Measurements from ENCODE around the gene RAB26.

RAB26 gene

GRCh38 chr16:2173366-2173765, 24.9 kb downstream of the RAB26 start:
- Mint-ChIP-seq H3K4me3 (no peak overlapping the region), H3K9me3 (ENCODE audit: low read depth) (no peaks in the 10 kb centered on the region), H3K36me3 (no peaks in the 10 kb centered on the region), H3K4me1 (ENCODE audit: low read depth) (no peaks in the 10 kb centered on the region), H3K27me3 (no peaks in the 10 kb centered on the region), H3K27ac (no peak overlapping the region)

- Mint-ChIP-seq H3K4me1 (ENCODE audit: low read depth) (no peaks in the 10 kb centered on the region), H3K36me3 (no peaks in the 10 kb centered on the region), H3K4me3 (no peak overlapping the region), H3K27ac (no peak overlapping the region), H3K9me3 (ENCODE audit: low read depth) (no peaks in the 10 kb centered on the region), H3K27me3 (no peaks in the 10 kb centered on the region)
These were observed 25.5 kb downstream of the RAB26 start for GRCh38 chr16:2173916-2174315.

- no peaks in the 10 kb centered on the region for H3K36me3 Mint-ChIP-seq
- H3K9me3 Mint-ChIP-seq (ENCODE audit: low read depth): no peaks in the 10 kb centered on the region
- H3K27me3 Mint-ChIP-seq: no peaks in the 10 kb centered on the region
- no peaks in the 10 kb centered on the region for H3K4me1 Mint-ChIP-seq (ENCODE audit: low read depth)
- no peak overlapping the region for H3K4me3 Mint-ChIP-seq
- no peak overlapping the region for H3K27ac Mint-ChIP-seq
These were observed 26.1 kb downstream of the RAB26 start for GRCh38 chr16:2174396-2175131.

- no peaks in the 10 kb centered on the region for H3K4me1 Mint-ChIP-seq (ENCODE audit: low read depth)
- H3K4me3 Mint-ChIP-seq: no peak overlapping the region
- H3K27ac Mint-ChIP-seq: no peak overlapping the region
- H3K9me3 Mint-ChIP-seq (ENCODE audit: low read depth): no peaks in the 10 kb centered on the region
- H3K27me3 Mint-ChIP-seq: no peaks in the 10 kb centered on the region
- no peaks in the 10 kb centered on the region for H3K36me3 Mint-ChIP-seq
These were observed 27.0 kb downstream of the RAB26 start for GRCh38 chr16:2175454-2175853.

GRCh38 chr16:2176047-2176446, 27.6 kb downstream of the RAB26 start:
- no peaks in the 10 kb centered on the region for H3K9me3 Mint-ChIP-seq (ENCODE audit: low read depth)
- H3K4me3 Mint-ChIP-seq: no peak overlapping the region
- no peak overlapping the region for H3K27ac Mint-ChIP-seq
- H3K27me3 Mint-ChIP-seq: no peaks in the 10 kb centered on the region
- no peaks in the 10 kb centered on the region for H3K4me1 Mint-ChIP-seq (ENCODE audit: low read depth)
- no peaks in the 10 kb centered on the region for H3K36me3 Mint-ChIP-seq

- Mint-ChIP-seq H3K36me3 (no peaks in the 10 kb centered on the region), H3K4me1 (ENCODE audit: low read depth) (no peaks in the 10 kb centered on the region), H3K27me3 (no peaks in the 10 kb centered on the region), H3K27ac (no peak overlapping the region), H3K4me3 (no peak overlapping the region), H3K9me3 (ENCODE audit: low read depth) (no peaks in the 10 kb centered on the region)
These were observed 28.7 kb downstream of the RAB26 start for GRCh38 chr16:2177101-2177500.

- no peaks in the 10 kb centered on the region for H3K9me3 Mint-ChIP-seq (ENCODE audit: low read depth)
- H3K27me3 Mint-ChIP-seq: no peaks in the 10 kb centered on the region
- H3K27ac Mint-ChIP-seq: no peak overlapping the region
- H3K4me3 Mint-ChIP-seq: no peak overlapping the region
- H3K36me3 Mint-ChIP-seq: no peaks in the 10 kb centered on the region
- no peaks in the 10 kb centered on the region for H3K4me1 Mint-ChIP-seq (ENCODE audit: low read depth)
These were observed 29.1 kb downstream of the RAB26 start for GRCh38 chr16:2177561-2177960.

- Mint-ChIP-seq H3K4me3 (no peak overlapping the region), H3K27me3 (no peaks in the 10 kb centered on the region), H3K36me3 (no peaks in the 10 kb centered on the region), H3K9me3 (ENCODE audit: low read depth) (no peaks in the 10 kb centered on the region), H3K4me1 (ENCODE audit: low read depth) (no peaks in the 10 kb centered on the region), H3K27ac (no peak overlapping the region)
These were observed 30.1 kb downstream of the RAB26 start for GRCh38 chr16:2178321-2179106.

- H3K4me3 Mint-ChIP-seq: no peak overlapping the region
- no peaks in the 10 kb centered on the region for H3K36me3 Mint-ChIP-seq
- H3K27ac Mint-ChIP-seq: no peak overlapping the region
- no peaks in the 10 kb centered on the region for H3K27me3 Mint-ChIP-seq
- H3K4me1 Mint-ChIP-seq (ENCODE audit: low read depth): no peaks in the 10 kb centered on the region
- H3K9me3 Mint-ChIP-seq (ENCODE audit: low read depth): no peaks in the 10 kb centered on the region
These were observed 30.7 kb downstream of the RAB26 start for GRCh38 chr16:2179107-2179501.

GRCh38 chr16:2179576-2179975, 31.2 kb downstream of the RAB26 start:
- H3K27ac Mint-ChIP-seq: no peak overlapping the region
- H3K27me3 Mint-ChIP-seq: no peaks in the 10 kb centered on the region
- no peaks in the 10 kb centered on the region for H3K36me3 Mint-ChIP-seq
- no peaks in the 10 kb centered on the region for H3K4me1 Mint-ChIP-seq (ENCODE audit: low read depth)
- no peak overlapping the region for H3K4me3 Mint-ChIP-seq
- no peaks in the 10 kb centered on the region for H3K9me3 Mint-ChIP-seq (ENCODE audit: low read depth)

- no peaks in the 10 kb centered on the region for H3K4me1 Mint-ChIP-seq (ENCODE audit: low read depth)
- no peaks in the 10 kb centered on the region for H3K27me3 Mint-ChIP-seq
- H3K9me3 Mint-ChIP-seq (ENCODE audit: low read depth): no peaks in the 10 kb centered on the region
- no peaks in the 10 kb centered on the region for H3K36me3 Mint-ChIP-seq
- no peak overlapping the region for H3K27ac Mint-ChIP-seq
- H3K4me3 Mint-ChIP-seq: no peak overlapping the region
These were observed 32.0 kb downstream of the RAB26 start for GRCh38 chr16:2180461-2180860.

- no peak overlapping the region for H3K4me3 Mint-ChIP-seq
- no peak overlapping the region for H3K27ac Mint-ChIP-seq
- no peaks in the 10 kb centered on the region for H3K36me3 Mint-ChIP-seq
- no peaks in the 10 kb centered on the region for H3K27me3 Mint-ChIP-seq
- no peaks in the 10 kb centered on the region for H3K4me1 Mint-ChIP-seq (ENCODE audit: low read depth)
- H3K9me3 Mint-ChIP-seq (ENCODE audit: low read depth): no peaks in the 10 kb centered on the region
These were observed 32.8 kb downstream of the RAB26 start for GRCh38 chr16:2180962-2181923.

- H3K27me3 Mint-ChIP-seq: no peaks in the 10 kb centered on the region
- no peaks in the 10 kb centered on the region for H3K36me3 Mint-ChIP-seq
- H3K27ac Mint-ChIP-seq: no peak overlapping the region
- no peaks in the 10 kb centered on the region for H3K9me3 Mint-ChIP-seq (ENCODE audit: low read depth)
- no peaks in the 10 kb centered on the region for H3K4me1 Mint-ChIP-seq (ENCODE audit: low read depth)
- H3K4me3 Mint-ChIP-seq: no peak overlapping the region
These were observed 33.5 kb downstream of the RAB26 start for GRCh38 chr16:2181952-2182351.

- Mint-ChIP-seq H3K36me3 (no peaks in the 10 kb centered on the region), H3K4me3 (no peak overlapping the region), H3K4me1 (ENCODE audit: low read depth) (no peaks in the 10 kb centered on the region), H3K9me3 (ENCODE audit: low read depth) (no peaks in the 10 kb centered on the region), H3K27me3 (no peaks in the 10 kb centered on the region), H3K27ac (no peak overlapping the region)
These were observed 35.2 kb downstream of the RAB26 start for GRCh38 chr16:2183671-2184070.

GRCh38 chr16:2184346-2184745, 35.9 kb downstream of the RAB26 start:
- Mint-ChIP-seq H3K27me3 (no peaks in the 10 kb centered on the region), H3K4me3 (no peak overlapping the region), H3K36me3 (no peaks in the 10 kb centered on the region), H3K9me3 (ENCODE audit: low read depth) (no peaks in the 10 kb centered on the region), H3K4me1 (ENCODE audit: low read depth) (no peaks in the 10 kb centered on the region), H3K27ac (no peak overlapping the region)

Data from activated naive CD8-positive, alpha-beta T cell (primary cell).